Measurements from ENCODE around the gene PLA2G4E.

Gene PLA2G4E

DNA sequence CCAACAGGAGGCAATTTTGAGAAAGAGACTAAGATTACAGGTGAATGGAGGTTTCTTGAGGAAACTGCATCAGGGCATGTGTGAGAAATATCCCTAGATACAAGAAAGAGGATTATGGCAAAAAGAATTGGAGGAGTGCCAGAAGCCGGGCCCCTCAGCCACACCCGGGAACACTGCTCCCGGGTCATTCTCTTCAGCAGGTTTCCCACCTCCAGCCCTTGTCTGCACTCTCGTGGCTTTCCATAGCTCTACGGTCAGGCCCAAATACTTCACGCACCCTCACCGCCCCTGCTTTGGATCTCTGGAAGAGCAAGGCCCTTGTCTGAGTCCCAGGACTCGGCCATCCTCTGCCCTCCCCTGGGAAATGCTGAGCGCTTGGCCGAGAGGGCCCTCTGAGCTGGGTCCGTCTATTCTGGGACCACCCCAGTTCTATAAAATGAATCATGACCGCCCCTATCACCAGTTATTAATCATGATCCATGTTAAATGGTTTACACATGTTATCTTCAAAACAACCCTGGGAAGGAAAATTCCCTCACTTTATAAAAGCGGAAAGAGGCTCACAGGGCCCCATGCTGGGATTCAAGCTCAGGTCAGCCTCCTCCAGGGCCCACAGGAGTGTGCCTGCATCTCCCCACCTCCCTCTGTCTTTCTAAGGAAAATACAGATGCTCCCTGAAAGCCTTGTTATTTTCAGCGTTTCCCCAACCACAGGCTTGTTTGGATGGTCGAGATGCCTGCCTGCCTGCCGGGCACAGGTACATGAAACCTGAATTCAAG, 88.1 kb downstream of the PLA2G4E start:
- no peak for DNase-seq

DNA sequence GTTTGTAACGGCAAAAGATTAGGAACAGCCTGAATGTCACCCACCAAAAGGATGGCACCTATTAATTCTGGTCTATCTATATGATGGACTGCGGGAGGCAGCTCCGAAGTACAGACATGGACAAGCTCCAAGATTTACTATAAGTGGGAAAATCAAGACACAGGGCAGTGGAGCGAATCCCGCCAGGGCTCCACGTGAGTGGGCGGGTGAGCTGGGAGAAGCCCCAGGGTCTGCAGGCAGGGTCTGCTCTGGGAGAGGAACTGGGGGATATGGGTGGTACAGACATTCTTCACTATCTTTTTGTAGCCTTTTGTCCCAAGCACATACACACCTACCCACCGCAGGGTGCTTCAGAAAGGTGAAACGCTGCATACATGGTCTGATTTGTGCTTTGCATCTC, 88.7 kb downstream of the PLA2G4E start:
- no peak for DNase-seq

Data from inflammatory macrophage treated with lipopolysaccharide for 4 hours (primary cell).